Prostate gland (tissue), 2 donors: ENCODE measurements around the gene KRTAP5-7. TPM values are rescaled to one million over a fixed set of nuclear protein-coding genes. Genes with fewer than 3 reads are reported as not detected.

Experiments
- DNase-seq: peaks from one replicate; pipeline ENCODE4 v3.0.0-alpha.2; 2019; ENCODE audit warnings: low spot score
- H3K27ac ChIP-seq, 2 donors: fragments of 200-600 bp; sonication (generic); 2 replicates each; pipeline ENCODE4 v1.5.1; 2017 to 2019
- H3K27me3 ChIP-seq: fragments of 200-600 bp; sonication (generic); replicated peaks from 2 replicates; pipeline ENCODE4 v1.5.1; 2019; ENCODE audit not compliant: insufficient read depth
- H3K36me3 ChIP-seq, 2 donors: fragments of 200-600 bp; sonication (generic); 1 replicate in 1 of 2; 2 replicates in 1 of 2; pipeline versions ENCODE4 v1.5.1 to v1.8.1; 2017 to 2019
- H3K4me1 ChIP-seq: fragments of 200-600 bp; sonication (generic); replicated peaks from 2 replicates; pipeline ENCODE4 v1.5.1; 2019
- H3K4me3 ChIP-seq, 2 donors: fragments of 200-600 bp; sonication (generic); 2 replicates each; pipeline ENCODE4 v1.5.1; 2017 to 2019
- H3K9me3 ChIP-seq: fragments of 200-600 bp; sonication (generic); 2 replicates; pipeline ENCODE4 v1.5.1; 2017
- CTCF ChIP-seq, 4 experiments: fragments of 200-600 bp in 2 of 4; fragments of 450-650 bp in 2 of 4; sonication (generic) in 2 of 4; IDR thresholded peaks; 1 replicate in 3 of 4; 2 replicates in 1 of 4; pipeline ENCODE4 v1.5.1; 2016 to 2019; ENCODE audit warnings: antibody characterized with exemption in 4 of 4, mild to moderate bottlenecking in 2 of 4, moderate library complexity in 2 of 4
- POLR2A ChIP-seq: fragments of 450-650 bp; IDR thresholded peaks from one replicate; pipeline ENCODE4 v1.6.1; 2016; ENCODE audit warnings: antibody characterized with exemption, mild to moderate bottlenecking
- POLR2AphosphoS5 ChIP-seq: sonication (generic); formaldehyde crosslinking; IDR thresholded peaks from one replicate; pipeline ENCODE4 v1.6.1; 2017; ENCODE audit warnings: antibody characterized with exemption
- WGBS: methylation state at CpG from one replicate; pipeline ENCODE4 v1.1.5; 2018; 5-methylcytosine and 5-hydroxymethylcytosine counted together
- intact Hi-C: fragments of 100-400 bp; cut with DNase I; formaldehyde crosslinking; loops from one replicate; pipeline ENCODE4 v1.14.2; 2022
- total RNA-seq, 2 donors: library from RNA; depleted of rRNA; stranded (reverse); fragments of >200 nt; gene quantifications; one replicate each; pipeline ENCODE4 v1.1.0, GENCODE V29; 2016

KRTAP5-7 gene
- total RNA-seq, 2 donors from 2014 or later: 1.8 TPM; not detected in 1

GRCh38 chr11:71499546-71499945 is 27.5 kb upstream of the KRTAP5-7 start:
- no peak for DNase-seq
- Histone ChIP-seq H3K9me3 (no peaks in the 10 kb centered on the region), H3K4me3 (no peak overlapping the region), H3K27ac (no peak overlapping the region), H3K36me3 (peaks cover 13 to 15% of the 10 kb centered on the region in 2 donors), H3K4me1 (no peaks in the 10 kb centered on the region), H3K27me3 (no peaks in the 10 kb centered on the region)
- intact Hi-C loops: no loop called here
- 89% methylated on average over 6 of the region's 6 CpGs for WGBS
- TF ChIP-seq CTCF (IDR thresholded peaks at IDR 0.05): no peak

- Histone ChIP-seq H3K4me3 (no peak overlapping the region), H3K9me3 (no peaks in the 10 kb centered on the region), H3K27ac (no peak overlapping the region), H3K36me3 (peaks cover 13 to 15% of the 10 kb centered on the region in 2 donors), H3K4me1 (no peaks in the 10 kb centered on the region), H3K27me3 (no peaks in the 10 kb centered on the region)
- 67% methylated on average over 6 of the region's 6 CpGs for WGBS
- intact Hi-C loops: no loop called here
- DNase-seq: no peak
- TF ChIP-seq POLR2AphosphoS5 (no peak), CTCF (IDR thresholded peaks at IDR 0.05) (no peak), POLR2A (no peak)
Measured at GRCh38 chr11:71500601-71501021, 26.5 kb upstream of the KRTAP5-7 start.

GRCh38 chr11:71501071-71501985 is 25.7 kb upstream of the KRTAP5-7 start:
- H3K9me3 ChIP-seq: no peaks in the 10 kb centered on the region
- H3K4me1 ChIP-seq: no peaks in the 10 kb centered on the region
- no peak for DNase-seq
- intact Hi-C loops: no loop called here
- H3K27ac ChIP-seq: no peak overlapping the region
- peaks cover 10 to 13% of the 10 kb centered on the region in 2 donors for H3K36me3 ChIP-seq
- no peaks in the 10 kb centered on the region for H3K27me3 ChIP-seq
- no peak overlapping the region for H3K4me3 ChIP-seq
- TF ChIP-seq CTCF (IDR thresholded peaks at IDR 0.05) (no peak), POLR2A (no peak), POLR2AphosphoS5 (no peak)
- 90% methylated on average over 30 of the region's 30 CpGs for WGBS

- DNase-seq: no peak
- 89% methylated on average over 10 of the region's 10 CpGs for WGBS
- no peaks in the 10 kb centered on the region for H3K27me3 ChIP-seq
- intact Hi-C loops: no loop called here
- H3K27ac ChIP-seq: no peak overlapping the region
- no peaks in the 10 kb centered on the region for H3K9me3 ChIP-seq
- TF ChIP-seq POLR2A (no peak), POLR2AphosphoS5 (no peak), CTCF (IDR thresholded peaks at IDR 0.05) (no peak)
- peaks cover 8 to 13% of the 10 kb centered on the region in 2 donors for H3K36me3 ChIP-seq
- no peaks in the 10 kb centered on the region for H3K4me1 ChIP-seq
- H3K4me3 ChIP-seq: no peak overlapping the region
Measured at GRCh38 chr11:71502026-71502425, 25.0 kb upstream of the KRTAP5-7 start.
